GM21526 (cell line): ENCODE results near the gene RYR1.

ENCODE experiments used
- ATAC-seq: cut with Tn5 transposase; IDR thresholded peaks from one replicate; pipeline ENCODE4 v1.9.1; 2021; ENCODE audit warnings: moderate library complexity; ENCODE audit not compliant: unreplicated experiment, low FRiP score

RYR1 gene

DNA sequence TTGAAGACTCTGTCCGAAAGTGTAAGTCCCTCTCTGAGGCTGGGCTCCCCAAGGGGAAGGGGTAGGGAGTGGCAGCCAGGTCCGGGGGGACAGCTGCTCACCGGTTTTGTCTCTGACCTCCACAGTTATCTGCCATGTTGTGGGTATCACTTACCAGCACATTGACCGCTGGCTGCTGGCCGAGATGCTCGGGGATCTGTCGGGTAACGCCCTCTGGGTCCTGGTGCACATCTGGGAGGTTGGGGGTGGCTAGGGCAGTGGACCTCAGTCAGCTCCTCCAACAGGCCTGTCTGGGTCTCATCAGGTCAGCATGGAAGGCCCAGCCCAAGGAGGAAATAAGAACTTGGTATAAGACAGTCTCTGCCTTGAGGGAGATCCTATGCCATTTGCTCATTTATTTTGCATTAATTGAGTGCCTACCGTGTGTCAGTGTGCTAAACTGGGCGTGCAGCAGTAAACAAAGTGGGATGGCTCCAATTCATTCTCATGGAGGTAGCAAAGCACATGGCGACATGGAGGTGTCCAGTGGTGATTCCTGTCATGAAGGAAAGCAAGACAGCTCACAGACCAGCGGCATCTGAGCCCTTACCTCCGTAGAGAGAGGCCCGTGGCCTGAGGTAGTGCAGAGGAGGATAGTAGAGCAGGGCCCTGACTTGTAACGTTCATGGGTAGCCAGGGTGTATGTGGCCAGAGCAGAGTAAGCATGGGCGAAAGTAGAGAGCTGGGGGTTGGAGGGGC lies 199.2 kb downstream of the RYR1 start:
- no peak for ATAC-seq

DNA sequence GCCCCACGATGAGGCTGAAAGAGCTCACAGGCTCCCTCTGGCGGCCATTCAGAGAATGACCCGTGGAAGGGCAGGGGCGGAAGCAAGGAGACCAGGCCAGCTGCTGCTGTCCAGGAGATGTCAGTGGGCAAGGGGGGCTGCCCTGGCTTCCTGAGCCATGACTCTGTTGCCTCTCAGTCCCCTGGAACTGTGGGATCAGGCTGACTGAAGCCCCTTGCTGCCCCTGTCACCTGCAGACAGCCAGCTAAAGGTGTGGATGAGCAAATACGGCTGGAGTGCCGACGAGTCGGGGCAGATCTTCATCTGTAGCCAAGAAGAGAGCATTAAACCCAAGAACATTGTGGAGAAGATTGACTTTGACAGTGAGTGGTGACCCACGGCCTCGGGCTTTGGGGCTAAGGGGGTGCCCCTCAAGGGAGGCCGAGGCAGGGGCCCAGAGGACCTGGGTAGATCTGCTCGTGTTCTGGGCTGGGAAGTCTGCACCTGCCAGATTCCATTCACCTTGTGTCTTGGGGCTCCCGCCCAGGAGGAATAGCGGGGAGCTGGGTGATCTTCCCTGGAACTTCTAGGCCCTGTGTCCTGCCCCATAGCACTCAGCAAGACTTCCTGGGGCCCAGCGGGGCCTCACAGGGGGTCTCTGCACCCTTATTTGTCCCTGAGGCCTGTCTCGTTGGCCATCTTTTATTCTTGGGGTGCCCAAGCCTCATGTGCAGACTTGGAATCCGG lies 201.4 kb downstream of the RYR1 start:
- no peak for ATAC-seq

DNA sequence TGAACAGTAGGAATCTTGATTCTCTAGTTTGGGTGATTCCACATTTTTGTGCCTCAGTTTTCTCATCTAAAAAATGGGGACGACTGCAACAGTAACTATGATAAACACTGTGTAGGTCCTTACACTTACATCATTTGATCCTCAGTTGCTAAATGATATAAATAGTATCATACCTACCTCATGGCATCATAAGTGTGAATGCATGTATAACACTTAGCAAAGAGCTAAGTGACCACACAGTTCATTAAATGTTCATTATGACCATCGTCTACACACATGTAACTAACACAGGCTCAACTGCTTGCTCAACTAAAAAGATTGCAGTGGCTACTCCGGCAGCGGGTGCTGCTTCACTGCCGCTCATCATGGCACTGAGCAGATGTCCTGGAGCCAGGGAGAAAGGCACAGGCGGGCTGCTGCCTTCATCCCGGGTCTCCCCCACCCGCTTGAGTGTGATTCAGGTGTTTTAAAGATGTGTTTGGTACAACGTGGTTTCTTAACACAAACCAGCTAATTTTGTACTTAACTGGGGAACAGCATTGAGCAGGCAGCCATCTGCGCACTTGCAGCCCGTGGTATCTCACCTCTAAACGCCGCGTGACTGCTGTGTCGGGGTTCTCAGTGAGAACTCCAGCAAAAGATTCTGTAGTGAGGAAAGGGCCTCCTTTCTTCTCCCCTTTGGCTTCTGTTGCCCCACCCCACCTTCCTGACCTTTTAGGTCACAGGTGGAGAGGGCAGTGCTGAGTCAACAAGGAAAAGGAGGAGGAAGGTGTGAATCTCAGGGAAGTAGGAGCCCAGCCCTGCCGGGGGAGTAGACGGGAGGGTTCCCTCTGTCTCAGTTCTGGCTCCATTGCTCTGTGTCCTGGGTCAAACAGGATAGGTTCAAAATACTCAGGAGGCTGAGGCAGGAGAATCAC lies 202.2 kb downstream of the RYR1 start:
- ATAC-seq: no peak
